Upper lobe of left lung (tissue), 6 donors: ENCODE measurements around the gene PFN3. TPM values are rescaled to one million over a fixed set of nuclear protein-coding genes. Genes with fewer than 3 reads are reported as not detected.

Experiments
- ATAC-seq, 2 donors: fragments of 200-7000 bp; cut with Tn5 transposase; one replicate each; pipeline ENCODE4 v1.9.1; 2022; ENCODE audit warnings: mild to moderate bottlenecking in 2 of 2, moderate library complexity in 2 of 2; ENCODE audit not compliant: low FRiP score in 2 of 2
- DNase-seq, 2 donors: peaks; one replicate each; pipeline ENCODE4 v3.0.0-alpha.2; 2019 to 2020
- H3K27ac ChIP-seq, 4 donors: fragments of 200-600 bp; sonication (generic); one replicate each; pipeline ENCODE4 v1.5.1; 2016 to 2019
- H3K27me3 ChIP-seq, 4 donors: fragments of 200-600 bp; sonication (generic); one replicate each; pipeline ENCODE4 v1.5.1; 2017 to 2019
- H3K36me3 ChIP-seq, 4 donors: fragments of 200-600 bp; sonication (generic); one replicate each; pipeline ENCODE4 v1.5.1; 2016 to 2019
- H3K4me1 ChIP-seq, 4 donors: fragments of 200-600 bp; sonication (generic); one replicate each; pipeline ENCODE4 v1.5.1; 2018 to 2019
- H3K4me3 ChIP-seq, 4 donors: fragments of 200-600 bp; sonication (generic); one replicate each; pipeline ENCODE4 v1.5.1; 2017 to 2019; ENCODE audit warnings: mild to moderate bottlenecking in 2 of 4, moderate library complexity in 1 of 4
- H3K9me3 ChIP-seq, 4 donors: fragments of 200-600 bp; sonication (generic); one replicate each; pipeline ENCODE4 v1.5.1; 2018 to 2019
- EP300 ChIP-seq, 4 donors: sonication (generic); formaldehyde crosslinking; IDR thresholded peaks; one replicate each; pipeline ENCODE4 v1.5.1; 2017; ENCODE audit warnings: antibody characterized with exemption in 4 of 4, control low read depth in 2 of 4
- POLR2A ChIP-seq, 4 donors: fragments of 450-650 bp; IDR thresholded peaks; one replicate each; pipeline ENCODE4 v1.5.1; 2016 to 2017; ENCODE audit warnings: antibody characterized with exemption in 4 of 4, mild to moderate bottlenecking in 2 of 4
- POLR2AphosphoS5 ChIP-seq, 2 donors: sonication (generic); formaldehyde crosslinking; IDR thresholded peaks; one replicate each; pipeline ENCODE4 v1.5.1; 2017; ENCODE audit warnings: antibody characterized with exemption in 2 of 2
- WGBS, 2 donors: methylation state at CpG; one replicate each; pipeline ENCODE4 v1.1.5; 2017 to 2018; 5-methylcytosine and 5-hydroxymethylcytosine counted together
- total RNA-seq, 6 donors: library from RNA; depleted of rRNA in 4 of 6; stranded (reverse); fragments of >200 nt in 4 of 6; gene quantifications; one replicate each; pipeline versions ENCODE4 v1.1.0 to v1.2.1, GENCODE V29; 2016 to 2021
- TF ChIP-seq, protein P1 (sequence below), 6 experiments: fragments of 450-650 bp in 4 of 6; fragments of 200-600 bp in 2 of 6; sonication (generic) in 2 of 6; IDR thresholded peaks; one replicate each; pipeline ENCODE4 v1.5.1; 2016 to 2019; ENCODE audit warnings: antibody characterized with exemption in 6 of 6
- donor health status: DM: no; HTN: no; CAD: no; lungs with moderate emphysema.
- donor health status: DM: no; HTN: yes; CAD: no; lungs with severe emphysema.

The PFN3 gene
- total RNA-seq, 6 donors from 2014 or later: not detected

DNA sequence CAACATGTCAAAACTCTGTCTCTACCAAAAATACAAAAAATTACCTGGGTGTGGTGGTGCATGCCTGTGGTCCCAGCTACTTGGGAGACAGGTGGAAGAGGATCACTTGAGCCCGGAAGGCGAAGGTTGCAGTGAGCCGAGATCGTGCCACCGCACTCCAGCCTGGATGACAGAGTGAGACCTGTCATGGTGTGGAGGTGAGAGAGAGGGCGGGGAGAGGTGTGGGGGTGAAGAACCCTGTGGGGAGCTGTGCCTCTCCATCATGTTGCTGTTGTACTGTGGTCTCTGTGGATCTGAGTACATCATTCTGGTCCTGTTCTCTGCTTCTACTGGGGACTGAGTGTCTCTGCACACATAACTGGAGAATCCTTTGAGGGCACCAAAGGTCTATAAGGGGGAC, 27.6 kb downstream of the PFN3 start:
- Histone ChIP-seq H3K4me3 (no peak overlapping the region), H3K4me1 (peaks cover 18 to 37% (median 21%) of the 10 kb centered on the region in 4 donors), H3K27ac (peak overlapping the region in 3 of 4 donors; percentile 69 to 82 (median 78)), H3K36me3 (peaks cover 0 to 9% (median 0%) of the 10 kb centered on the region in 4 donors), H3K27me3 (no peaks in the 10 kb centered on the region), H3K9me3 (no peaks in the 10 kb centered on the region)
- no peak for ATAC-seq
- 78 to 87% methylated on average over 6 of the region's 6 CpGs for WGBS, 2 donors
- TF ChIP-seq EP300 (IDR thresholded peaks at IDR 0.05) (no peak), POLR2A (IDR thresholded peaks at IDR 0.05) (no peak), POLR2AphosphoS5 (IDR thresholded peaks at IDR 0.05) (no peak)
- TF ChIP-seq, protein P1, sequence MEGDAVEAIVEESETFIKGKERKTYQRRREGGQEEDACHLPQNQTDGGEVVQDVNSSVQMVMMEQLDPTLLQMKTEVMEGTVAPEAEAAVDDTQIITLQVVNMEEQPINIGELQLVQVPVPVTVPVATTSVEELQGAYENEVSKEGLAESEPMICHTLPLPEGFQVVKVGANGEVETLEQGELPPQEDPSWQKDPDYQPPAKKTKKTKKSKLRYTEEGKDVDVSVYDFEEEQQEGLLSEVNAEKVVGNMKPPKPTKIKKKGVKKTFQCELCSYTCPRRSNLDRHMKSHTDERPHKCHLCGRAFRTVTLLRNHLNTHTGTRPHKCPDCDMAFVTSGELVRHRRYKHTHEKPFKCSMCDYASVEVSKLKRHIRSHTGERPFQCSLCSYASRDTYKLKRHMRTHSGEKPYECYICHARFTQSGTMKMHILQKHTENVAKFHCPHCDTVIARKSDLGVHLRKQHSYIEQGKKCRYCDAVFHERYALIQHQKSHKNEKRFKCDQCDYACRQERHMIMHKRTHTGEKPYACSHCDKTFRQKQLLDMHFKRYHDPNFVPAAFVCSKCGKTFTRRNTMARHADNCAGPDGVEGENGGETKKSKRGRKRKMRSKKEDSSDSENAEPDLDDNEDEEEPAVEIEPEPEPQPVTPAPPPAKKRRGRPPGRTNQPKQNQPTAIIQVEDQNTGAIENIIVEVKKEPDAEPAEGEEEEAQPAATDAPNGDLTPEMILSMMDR (IDR thresholded peaks at IDR 0.05): no peak
- DNase-seq: no peak

- ATAC-seq (no peak), DNase-seq (peak in 1 of 2 donors; percentile 68)
- WGBS, 2 donors: 57 to 77% methylated on average over 3 to 11 of the region's 12 CpGs
- H3K36me3 ChIP-seq: peaks cover 0 to 14% (median 0%) of the 10 kb centered on the region in 4 donors
- no peak overlapping the region for H3K4me3 ChIP-seq
- no peaks in the 10 kb centered on the region for H3K27me3 ChIP-seq
- peaks cover 25 to 43% (median 27%) of the 10 kb centered on the region in 4 donors for H3K4me1 ChIP-seq
- no peaks in the 10 kb centered on the region for H3K9me3 ChIP-seq
- H3K27ac ChIP-seq: peak overlapping the region in 3 of 4 donors; percentile 69 to 82 (median 78)
- TF ChIP-seq POLR2AphosphoS5 (IDR thresholded peaks at IDR 0.05) (no peak), POLR2A (IDR thresholded peaks at IDR 0.05) (no peak)
- TF ChIP-seq, protein P1 (IDR thresholded peaks at IDR 0.05): no peak
Observed at GRCh38 chr5:177372034-177372896, 28.2 kb downstream of the PFN3 start.

DNA sequence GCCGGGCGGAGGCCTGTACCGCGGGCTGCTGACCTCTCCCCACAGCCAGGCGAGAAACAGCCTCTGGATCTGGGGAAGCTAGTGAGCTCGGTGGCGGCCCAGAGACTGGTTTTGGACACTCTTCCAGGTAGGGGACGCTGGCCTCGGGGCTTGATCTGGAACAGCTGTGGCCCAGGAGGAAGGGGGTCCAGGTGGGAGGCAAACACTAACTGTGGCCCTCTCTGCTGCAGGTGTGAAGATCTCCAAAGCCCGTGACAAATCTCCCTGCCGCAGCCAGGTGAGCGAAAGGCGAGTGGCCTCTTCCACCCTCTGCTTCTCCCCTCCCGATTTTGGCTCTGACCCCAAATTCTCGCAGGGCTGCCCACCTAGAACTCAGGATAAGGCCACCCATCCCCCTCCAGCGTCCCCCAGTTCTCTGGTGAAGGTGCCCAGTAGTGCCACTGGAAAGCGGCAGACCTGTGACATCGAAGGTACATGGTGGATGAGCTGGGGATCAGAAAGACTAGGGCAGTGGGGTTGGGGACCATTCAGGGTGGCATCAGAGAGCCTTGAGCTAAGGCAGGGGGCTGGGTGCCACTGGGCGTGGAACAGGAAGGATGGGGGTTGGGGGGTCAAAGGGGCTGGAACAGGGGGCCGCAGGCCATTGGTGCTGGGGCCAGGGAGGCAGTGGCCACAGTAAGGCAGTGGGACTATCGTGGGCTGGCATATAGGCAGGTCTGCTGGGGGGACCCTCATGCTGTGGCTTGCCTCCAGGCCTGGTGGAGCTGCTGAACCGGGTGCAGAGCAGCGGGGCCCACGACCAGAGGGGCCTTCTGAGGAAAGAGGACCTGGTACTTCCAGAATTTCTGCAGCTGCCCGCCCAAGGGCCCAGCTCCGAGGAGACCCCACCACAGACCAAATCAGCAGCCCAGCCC, 29.1 kb downstream of the PFN3 start:
- peak overlapping the region in 3 of 4 donors; percentile 69 to 82 (median 78) for H3K27ac ChIP-seq
- H3K36me3 ChIP-seq: peaks cover 0 to 14% (median 0%) of the 10 kb centered on the region in 4 donors
- no peak for TF ChIP-seq POLR2AphosphoS5 (IDR thresholded peaks at IDR 0.05)
- peak in 1 of 4 donors; percentile 15 for TF ChIP-seq POLR2A (IDR thresholded peaks at IDR 0.05)
- TF ChIP-seq, protein P1 (IDR thresholded peaks at IDR 0.05): no peak
- no peaks in the 10 kb centered on the region for H3K9me3 ChIP-seq
- H3K4me1 ChIP-seq: peaks cover 28 to 49% (median 31%) of the 10 kb centered on the region in 4 donors
- no peaks in the 10 kb centered on the region for H3K27me3 ChIP-seq
- WGBS, 2 donors: 65 to 74% methylated on average over 16 to 23 of the region's 26 CpGs
- H3K4me3 ChIP-seq: peak overlapping the region in 3 of 4 donors; percentile 41 to 55 (median 48)
- DNase-seq: peak in 1 of 2 donors; percentile 63
- no peak for ATAC-seq

- ATAC-seq (peak; percentile 72 to 90), DNase-seq (peak; percentile 89 to 93)
- 26 to 58% methylated on average over 11 to 23 of the region's 42 CpGs for WGBS, 2 donors
- Histone ChIP-seq H3K4me3 (peak overlapping the region in 3 of 4 donors; percentile 41 to 55 (median 48)), H3K4me1 (peaks cover 33 to 57% (median 37%) of the 10 kb centered on the region in 4 donors), H3K36me3 (peaks cover 0 to 14% (median 0%) of the 10 kb centered on the region in 4 donors), H3K27me3 (no peaks in the 10 kb centered on the region), H3K27ac (peak overlapping the region in 2 of 4 donors; percentile 78 to 82), H3K9me3 (no peaks in the 10 kb centered on the region)
- no peak for TF ChIP-seq POLR2AphosphoS5 (IDR thresholded peaks at IDR 0.05)
- TF ChIP-seq, protein P1 (IDR thresholded peaks at IDR 0.05): peak; percentile 33 to 78 (median 61)
Observed at GRCh38 chr5:177370488-177371119, 29.9 kb downstream of the PFN3 start.
